GM21619 (cell line): ENCODE results near the gene CCDC9.
"Not testable (repeated sequence)": the region's sequence is repeated elsewhere in the genome, so short reads cannot be mapped to it uniquely, and the experiment has no call there.

Source experiments
- ATAC-seq: cut with Tn5 transposase; IDR thresholded peaks from one replicate; pipeline ENCODE4 v1.9.1; 2021; ENCODE audit not compliant: unreplicated experiment

Gene CCDC9

GRCh38 chr19:47258895-47259555 lies 2.7 kb downstream of the CCDC9 start:
- ATAC-seq = no peak

GRCh38 chr19:47260476-47260875 lies 4.2 kb downstream of the CCDC9 start:
- no peak for ATAC-seq

- peak; percentile 60 for ATAC-seq
Measured at GRCh38 chr19:47261946-47262793, 5.8 kb downstream of the CCDC9 start.

GRCh38 chr19:47264629-47265028 lies 8.3 kb downstream of the CCDC9 start:
- ATAC-seq = no peak

GRCh38 chr19:47266401-47266941 lies 10.1 kb downstream of the CCDC9 start:
- no peak for ATAC-seq

GRCh38 chr19:47267350-47267759 lies 11.0 kb downstream of the CCDC9 start:
- ATAC-seq = no peak

- ATAC-seq = no peak
Measured at GRCh38 chr19:47268028-47268427, 11.7 kb downstream of the CCDC9 start.

GRCh38 chr19:47269596-47269995 lies 13.3 kb downstream of the CCDC9 start:
- no peak for ATAC-seq

- ATAC-seq = no peak
Measured at GRCh38 chr19:47270408-47270807, 14.1 kb downstream of the CCDC9 start.

GRCh38 chr19:47271949-47272348 lies 15.6 kb downstream of the CCDC9 start:
- ATAC-seq = no peak

GRCh38 chr19:47272448-47273312 lies 16.4 kb downstream of the CCDC9 start:
- no peak for ATAC-seq

- peak; percentile 59 for ATAC-seq
Measured at GRCh38 chr19:47273313-47274070, 17.2 kb downstream of the CCDC9 start.

- ATAC-seq = peak; percentile 52
Measured at GRCh38 chr19:47274071-47274890, 18.0 kb downstream of the CCDC9 start, which contains the start of gene INAFM1. TSS of gene INAFM1 (plus strand) at chr19:47274885. CDS start at chr19:47274920, 35 bp downstream.

- no peak for ATAC-seq
Measured at GRCh38 chr19:47274891-47275761, 18.8 kb downstream of the CCDC9 start.

GRCh38 chr19:47275791-47276461 lies 19.6 kb downstream of the CCDC9 start:
- no peak for ATAC-seq

- not testable (repeated sequence) for ATAC-seq
Measured at GRCh38 chr19:47276513-47276912, 20.2 kb downstream of the CCDC9 start.

GRCh38 chr19:47280183-47280797 lies 24.0 kb downstream of the CCDC9 start:
- ATAC-seq = no peak
